Measurements from ENCODE around the gene CAPRIN1. TPM values are rescaled to one million over a fixed set of nuclear protein-coding genes. Genes with fewer than 3 reads are reported as not detected.

The CAPRIN1 gene
- total RNA-seq, 1 experiment from 2014 or later: 224 TPM

GRCh38 chr11:34136420-34136819 lies 84.9 kb downstream of the CAPRIN1 start:
- H3K27me3 ChIP-seq (ENCODE audit: low read length): no peaks in the 10 kb centered on the region
- H3F3A ChIP-seq (ENCODE audit: low read length, unreplicated experiment): no peaks in the 10 kb centered on the region
- H3K27ac ChIP-seq (ENCODE audit: low read length): no peak overlapping the region
- ATAC-seq (no peak), DNase-seq (no peak)
- ChIA-PET POLR2A (ENCODE audit: unreplicated experiment) (no interaction called here), CTCF (no interaction called here)
- TF ChIP-seq EZH2phosphoT487 (IDR thresholded peaks at IDR 0.05; ENCODE audit: borderline replicate concordance, low read length): no peak
- no peak for TF ChIP-seq EZH2 (IDR thresholded peaks at IDR 0.05; ENCODE audit: low read length, unreplicated experiment)
- TF ChIP-seq CTCF (conservative IDR thresholded peaks at IDR 0.05; ENCODE audit: low read depth, low read length): no peak
- H4K20me1 ChIP-seq (ENCODE audit: low read length): no peaks in the 10 kb centered on the region
- BruUV-seq (replicated peaks): no TSS peak
- H3K9ac ChIP-seq (ENCODE audit: low read length): no peak overlapping the region
- no peaks in the 10 kb centered on the region for H3K9me3 ChIP-seq (ENCODE audit: low read length)
- intact Hi-C loops (cut with micrococcal nuclease): no loop called here
- H3K79me2 ChIP-seq (ENCODE audit: low read length): no peaks in the 10 kb centered on the region
- no peak overlapping the region for H2AFZ ChIP-seq (ENCODE audit: low read length)
- H3K4me3 ChIP-seq (ENCODE audit: low read length): no peak overlapping the region
- no peaks in the 10 kb centered on the region for H3K4me1 ChIP-seq (ENCODE audit: insufficient read depth, low read length)
- no peak overlapping the region for H3K4me2 ChIP-seq (ENCODE audit: low read length)
- H3K9me2 ChIP-seq (replicated peaks; ENCODE audit: low read length): no peaks in the 10 kb centered on the region
- peaks cover 39% of the 10 kb centered on the region for H3K36me3 ChIP-seq (ENCODE audit: low read depth, low read length)

- Histone ChIP-seq H3K4me1 (ENCODE audit: insufficient read depth, low read length) (no peaks in the 10 kb centered on the region), H3K9ac (ENCODE audit: low read length) (no peak overlapping the region), H2AFZ (ENCODE audit: low read length) (no peak overlapping the region), H3K4me2 (ENCODE audit: low read length) (no peak overlapping the region), H3K79me2 (ENCODE audit: low read length) (no peaks in the 10 kb centered on the region), H3K36me3 (ENCODE audit: low read depth, low read length) (peaks cover 53% of the 10 kb centered on the region), H3K4me3 (ENCODE audit: low read length) (no peak overlapping the region), H3K9me2 (replicated peaks; ENCODE audit: low read length) (no peaks in the 10 kb centered on the region), H3K9me3 (ENCODE audit: low read length) (no peaks in the 10 kb centered on the region), H3F3A (ENCODE audit: low read length, unreplicated experiment) (no peaks in the 10 kb centered on the region), H3K27me3 (ENCODE audit: low read length) (no peaks in the 10 kb centered on the region), H3K27ac (ENCODE audit: low read length) (no peak overlapping the region), H4K20me1 (ENCODE audit: low read length) (no peaks in the 10 kb centered on the region)
- BruUV-seq (replicated peaks): no TSS peak
- TF ChIP-seq EZH2 (IDR thresholded peaks at IDR 0.05; ENCODE audit: low read length, unreplicated experiment): no peak
- no peak for TF ChIP-seq CTCF (conservative IDR thresholded peaks at IDR 0.05; ENCODE audit: low read depth, low read length)
- no peak for TF ChIP-seq EZH2phosphoT487 (IDR thresholded peaks at IDR 0.05; ENCODE audit: borderline replicate concordance, low read length)
- ATAC-seq: no peak
- ChIA-PET POLR2A (ENCODE audit: unreplicated experiment) (no interaction called here), CTCF (no interaction called here)
- intact Hi-C loops (cut with micrococcal nuclease): no loop called here
- DNase-seq: no peak
Observed at GRCh38 chr11:34139346-34139745, 87.8 kb downstream of the CAPRIN1 start.

- Histone ChIP-seq H3K4me3 (ENCODE audit: low read length) (no peak overlapping the region), H3K9me3 (ENCODE audit: low read length) (no peaks in the 10 kb centered on the region), H3K4me1 (ENCODE audit: insufficient read depth, low read length) (no peaks in the 10 kb centered on the region), H3F3A (ENCODE audit: low read length, unreplicated experiment) (no peaks in the 10 kb centered on the region), H3K4me2 (ENCODE audit: low read length) (no peak overlapping the region), H3K9me2 (replicated peaks; ENCODE audit: low read length) (no peaks in the 10 kb centered on the region), H2AFZ (ENCODE audit: low read length) (no peak overlapping the region), H3K27ac (ENCODE audit: low read length) (no peak overlapping the region), H4K20me1 (ENCODE audit: low read length) (no peaks in the 10 kb centered on the region), H3K9ac (ENCODE audit: low read length) (no peak overlapping the region), H3K79me2 (ENCODE audit: low read length) (no peaks in the 10 kb centered on the region), H3K36me3 (ENCODE audit: low read depth, low read length) (peaks cover 54% of the 10 kb centered on the region), H3K27me3 (ENCODE audit: low read length) (no peaks in the 10 kb centered on the region)
- ChIA-PET POLR2A (ENCODE audit: unreplicated experiment) (no interaction called here), CTCF (no interaction called here)
- intact Hi-C loops (cut with micrococcal nuclease): no loop called here
- no peak for ATAC-seq
- no TSS peak for BruUV-seq (replicated peaks)
- no peak for DNase-seq
- TF ChIP-seq CTCF (conservative IDR thresholded peaks at IDR 0.05; ENCODE audit: low read depth, low read length): no peak
- TF ChIP-seq EZH2phosphoT487 (IDR thresholded peaks at IDR 0.05; ENCODE audit: borderline replicate concordance, low read length): no peak
- TF ChIP-seq EZH2 (IDR thresholded peaks at IDR 0.05; ENCODE audit: low read length, unreplicated experiment): no peak
Observed at GRCh38 chr11:34140149-34140548, 88.6 kb downstream of the CAPRIN1 start.
